Retina (tissue), 1 donor: Measurements from ENCODE around the gene ATP8A1.
"Not testable (repeated sequence)": the region's sequence is repeated elsewhere in the genome, so short reads cannot be mapped to it uniquely, and the experiment has no call there.

Source experiments
- DNase-seq: peaks from one replicate; pipeline ENCODE4 v3.0.0-alpha.2; 2016

ATP8A1 gene

GRCh38 chr4:42497142-42497910 lies 159.6 kb downstream of the ATP8A1 start:
- no peak for DNase-seq

- DNase-seq, result no peak
These were observed 163.9 kb downstream of the ATP8A1 start for GRCh38 chr4:42492962-42493361.

- no peak for DNase-seq
These were observed 166.9 kb downstream of the ATP8A1 start for GRCh38 chr4:42490015-42490414.

GRCh38 chr4:42489095-42489494 lies 167.8 kb downstream of the ATP8A1 start:
- no peak for DNase-seq

- DNase-seq, result no peak
These were observed 168.4 kb downstream of the ATP8A1 start for GRCh38 chr4:42488554-42488953.

GRCh38 chr4:42488114-42488513 lies 168.8 kb downstream of the ATP8A1 start:
- DNase-seq, result no peak

- no peak for DNase-seq
These were observed 169.7 kb downstream of the ATP8A1 start for GRCh38 chr4:42487230-42487629.

- DNase-seq, result not testable (repeated sequence)
These were observed 170.7 kb downstream of the ATP8A1 start for GRCh38 chr4:42486156-42486555.

GRCh38 chr4:42484630-42485029 lies 172.3 kb downstream of the ATP8A1 start:
- DNase-seq, result no peak

- no peak for DNase-seq
These were observed 173.2 kb downstream of the ATP8A1 start for GRCh38 chr4:42483426-42484379.

GRCh38 chr4:42482516-42483327 lies 174.2 kb downstream of the ATP8A1 start:
- DNase-seq, result no peak

GRCh38 chr4:42480717-42481116 lies 176.2 kb downstream of the ATP8A1 start:
- DNase-seq, result peak; percentile 44

- DNase-seq, result no peak
These were observed 176.6 kb downstream of the ATP8A1 start for GRCh38 chr4:42480281-42480680.

GRCh38 chr4:42478946-42479345 lies 178.0 kb downstream of the ATP8A1 start:
- DNase-seq, result no peak

GRCh38 chr4:42478509-42478908 lies 178.4 kb downstream of the ATP8A1 start:
- DNase-seq, result no peak

- DNase-seq, result no peak
These were observed 182.5 kb downstream of the ATP8A1 start for GRCh38 chr4:42474406-42474805.

GRCh38 chr4:42473071-42473684 lies 183.7 kb downstream of the ATP8A1 start:
- DNase-seq, result no peak

GRCh38 chr4:42471896-42472295 lies 185.0 kb downstream of the ATP8A1 start:
- no peak for DNase-seq

- DNase-seq, result no peak
These were observed 186.9 kb downstream of the ATP8A1 start for GRCh38 chr4:42470023-42470422.

GRCh38 chr4:42467777-42468176 lies 189.1 kb downstream of the ATP8A1 start:
- not testable (repeated sequence) for DNase-seq

GRCh38 chr4:42466273-42466844 lies 190.5 kb downstream of the ATP8A1 start:
- DNase-seq, result no peak

- no peak for DNase-seq
These were observed 192.3 kb downstream of the ATP8A1 start for GRCh38 chr4:42464550-42465094.
